ENCODE measurements around the gene S100A16.

- TF ChIP-seq, protein P1, sequence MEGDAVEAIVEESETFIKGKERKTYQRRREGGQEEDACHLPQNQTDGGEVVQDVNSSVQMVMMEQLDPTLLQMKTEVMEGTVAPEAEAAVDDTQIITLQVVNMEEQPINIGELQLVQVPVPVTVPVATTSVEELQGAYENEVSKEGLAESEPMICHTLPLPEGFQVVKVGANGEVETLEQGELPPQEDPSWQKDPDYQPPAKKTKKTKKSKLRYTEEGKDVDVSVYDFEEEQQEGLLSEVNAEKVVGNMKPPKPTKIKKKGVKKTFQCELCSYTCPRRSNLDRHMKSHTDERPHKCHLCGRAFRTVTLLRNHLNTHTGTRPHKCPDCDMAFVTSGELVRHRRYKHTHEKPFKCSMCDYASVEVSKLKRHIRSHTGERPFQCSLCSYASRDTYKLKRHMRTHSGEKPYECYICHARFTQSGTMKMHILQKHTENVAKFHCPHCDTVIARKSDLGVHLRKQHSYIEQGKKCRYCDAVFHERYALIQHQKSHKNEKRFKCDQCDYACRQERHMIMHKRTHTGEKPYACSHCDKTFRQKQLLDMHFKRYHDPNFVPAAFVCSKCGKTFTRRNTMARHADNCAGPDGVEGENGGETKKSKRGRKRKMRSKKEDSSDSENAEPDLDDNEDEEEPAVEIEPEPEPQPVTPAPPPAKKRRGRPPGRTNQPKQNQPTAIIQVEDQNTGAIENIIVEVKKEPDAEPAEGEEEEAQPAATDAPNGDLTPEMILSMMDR (conservative IDR thresholded peaks at IDR 0.05; ENCODE audit: low read length) = no peak
- no peak for TF ChIP-seq EZH2phosphoT487 (IDR thresholded peaks at IDR 0.05; ENCODE audit: borderline replicate concordance)
Measured at GRCh38 chr1:153573351-153573750, 39.6 kb downstream of the S100A16 start.
